Tibial nerve (tissue), 4 donors: ENCODE data around the gene PARP12. TPM values are rescaled to one million over a fixed set of nuclear protein-coding genes. Genes with fewer than 3 reads are reported as not detected.

Experiments
- DNase-seq, 2 donors: peaks; one replicate each; pipeline ENCODE4 v3.0.0-alpha.2; 2019; ENCODE audit warnings: low spot score in 2 of 2
- H3K27ac ChIP-seq, 4 donors: fragments of 200-600 bp; sonication (generic) in 3 of 4; one replicate each; pipeline ENCODE4 v1.5.1; 2017 to 2019; ENCODE audit warnings: mild to moderate bottlenecking in 1 of 4
- H3K27me3 ChIP-seq, 2 donors: fragments of 200-600 bp; sonication (generic) in 1 of 2; one replicate each; pipeline versions ENCODE4 v1.5.1 to v1.6.0; 2017 to 2019
- H3K36me3 ChIP-seq, 3 donors: fragments of 200-600 bp; sonication (generic); one replicate each; pipeline ENCODE4 v1.5.1; 2018 to 2019
- H3K4me1 ChIP-seq, 4 donors: fragments of 200-600 bp; sonication (generic) in 3 of 4; one replicate each; pipeline ENCODE4 v1.5.1; 2017 to 2019
- H3K4me3 ChIP-seq, 4 donors: fragments of 200-600 bp; sonication (generic) in 3 of 4; one replicate each; pipeline ENCODE4 v1.5.1; 2017 to 2019; ENCODE audit warnings: mild to moderate bottlenecking in 1 of 4, moderate library complexity in 1 of 4
- H3K9me3 ChIP-seq, 4 donors: fragments of 200-600 bp; sonication (generic) in 3 of 4; one replicate each; pipeline ENCODE4 v1.5.1; 2017 to 2019
- EP300 ChIP-seq, 2 donors: sonication (generic); formaldehyde crosslinking; IDR thresholded peaks; one replicate each; pipeline ENCODE4 v1.6.1; 2017; ENCODE audit warnings: antibody characterized with exemption in 2 of 2, mild to moderate bottlenecking in 1 of 2
- POLR2A ChIP-seq, 2 donors: fragments of 450-650 bp; IDR thresholded peaks; one replicate each; pipeline ENCODE4 v1.6.1; 2017; ENCODE audit warnings: antibody characterized with exemption in 2 of 2, mild to moderate bottlenecking in 2 of 2, moderate library complexity in 2 of 2
- WGBS, 2 donors: methylation state at CpG; one replicate each; pipeline ENCODE4 v1.1.5; 2018; 5-methylcytosine and 5-hydroxymethylcytosine counted together
- total RNA-seq, 4 donors: library from RNA; depleted of rRNA; stranded (reverse); fragments of >200 nt; gene quantifications; one replicate each; pipeline ENCODE4 v1.1.0, GENCODE V29; 2016
- TF ChIP-seq, protein P1 (sequence below), 5 experiments: fragments of 200-600 bp in 3 of 5; fragments of 450-650 bp in 2 of 5; sonication (generic) in 3 of 5; IDR thresholded peaks; one replicate each; pipeline ENCODE4 v1.5.1; 2016 to 2019; ENCODE audit warnings: antibody characterized with exemption in 5 of 5, mild to moderate bottlenecking in 3 of 5, moderate library complexity in 2 of 5

PARP12 gene
- total RNA-seq, 4 donors from 2014 or later, result 40.0 to 54.2 (median 44.2) TPM

DNA sequence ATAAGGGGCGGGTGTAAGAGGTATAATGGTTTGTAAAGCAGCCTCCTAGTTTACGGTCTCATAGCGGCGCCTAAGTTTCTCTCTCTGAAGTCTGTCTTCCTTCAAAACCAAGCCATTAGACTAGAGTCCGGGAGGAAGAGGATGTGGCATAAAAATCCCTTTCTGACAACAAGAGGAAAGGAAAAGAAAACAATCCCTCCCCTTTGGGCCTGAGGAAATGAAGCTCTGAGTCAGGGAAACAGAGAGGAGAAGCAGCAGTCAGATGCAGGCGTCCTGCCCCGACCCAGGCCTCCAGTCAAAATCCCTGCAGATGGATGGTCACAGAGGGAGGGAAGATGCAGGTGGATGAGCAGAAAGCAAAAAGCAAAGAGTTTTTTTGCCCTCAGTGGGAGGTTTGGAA lies 23.7 kb downstream of the PARP12 start:
- TF ChIP-seq POLR2A (IDR thresholded peaks at IDR 0.05) (no peak), EP300 (IDR thresholded peaks at IDR 0.05) (no peak)
- TF ChIP-seq, protein P1, sequence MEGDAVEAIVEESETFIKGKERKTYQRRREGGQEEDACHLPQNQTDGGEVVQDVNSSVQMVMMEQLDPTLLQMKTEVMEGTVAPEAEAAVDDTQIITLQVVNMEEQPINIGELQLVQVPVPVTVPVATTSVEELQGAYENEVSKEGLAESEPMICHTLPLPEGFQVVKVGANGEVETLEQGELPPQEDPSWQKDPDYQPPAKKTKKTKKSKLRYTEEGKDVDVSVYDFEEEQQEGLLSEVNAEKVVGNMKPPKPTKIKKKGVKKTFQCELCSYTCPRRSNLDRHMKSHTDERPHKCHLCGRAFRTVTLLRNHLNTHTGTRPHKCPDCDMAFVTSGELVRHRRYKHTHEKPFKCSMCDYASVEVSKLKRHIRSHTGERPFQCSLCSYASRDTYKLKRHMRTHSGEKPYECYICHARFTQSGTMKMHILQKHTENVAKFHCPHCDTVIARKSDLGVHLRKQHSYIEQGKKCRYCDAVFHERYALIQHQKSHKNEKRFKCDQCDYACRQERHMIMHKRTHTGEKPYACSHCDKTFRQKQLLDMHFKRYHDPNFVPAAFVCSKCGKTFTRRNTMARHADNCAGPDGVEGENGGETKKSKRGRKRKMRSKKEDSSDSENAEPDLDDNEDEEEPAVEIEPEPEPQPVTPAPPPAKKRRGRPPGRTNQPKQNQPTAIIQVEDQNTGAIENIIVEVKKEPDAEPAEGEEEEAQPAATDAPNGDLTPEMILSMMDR (IDR thresholded peaks at IDR 0.05), result no peak
- H3K4me3 ChIP-seq, result no peak overlapping the region
- WGBS, 2 donors, result 51 to 54% methylated on average over 7 of the region's 7 CpGs
- peaks cover 0 to 7% (median 2%) of the 10 kb centered on the region in 4 donors for H3K4me1 ChIP-seq
- H3K9me3 ChIP-seq, result no peaks in the 10 kb centered on the region
- H3K27ac ChIP-seq, result no peak overlapping the region
- H3K27me3 ChIP-seq, result no peaks in the 10 kb centered on the region
- H3K36me3 ChIP-seq, result peaks cover 0 to 86% (median 0%) of the 10 kb centered on the region in 3 donors
- no peak for DNase-seq

DNA sequence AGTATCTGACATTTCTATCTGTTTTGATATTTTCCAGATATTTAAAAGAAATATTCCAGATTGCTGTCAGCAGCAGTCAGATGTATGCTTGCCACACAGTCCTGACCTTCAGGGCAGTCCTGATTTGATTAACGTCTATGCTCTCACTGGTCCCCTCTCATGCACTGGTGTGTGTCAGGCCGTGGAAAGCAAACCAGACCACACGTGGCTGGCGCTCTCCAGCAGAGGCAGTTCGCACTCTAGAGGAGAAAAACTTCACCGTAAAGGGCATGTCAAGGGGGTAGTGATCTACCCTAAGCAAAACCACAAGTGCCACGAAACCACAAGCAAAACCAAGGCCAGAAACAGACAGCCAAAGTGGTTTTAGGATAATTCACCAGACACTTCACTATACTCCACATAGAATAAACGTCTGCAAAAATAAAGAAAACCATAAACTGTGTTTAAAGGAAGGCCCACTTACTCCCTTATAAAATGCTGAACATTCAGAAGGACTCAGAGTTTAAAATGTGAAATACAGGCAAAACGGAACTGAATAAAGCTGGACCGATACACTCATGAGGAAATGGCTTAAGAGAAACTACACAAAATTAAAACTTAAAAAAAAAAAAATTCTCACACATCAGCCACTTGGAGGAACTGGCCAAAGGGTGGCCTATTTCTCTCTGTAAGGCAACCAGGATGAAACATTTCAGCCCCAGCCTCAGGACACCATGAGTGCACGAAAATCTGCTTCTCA lies 26.4 kb downstream of the PARP12 start:
- Histone ChIP-seq H3K36me3 (peaks cover 0 to 85% (median 0%) of the 10 kb centered on the region in 3 donors), H3K4me3 (no peak overlapping the region), H3K27me3 (no peaks in the 10 kb centered on the region), H3K9me3 (no peaks in the 10 kb centered on the region), H3K27ac (no peak overlapping the region), H3K4me1 (peaks cover 0 to 9% (median 2%) of the 10 kb centered on the region in 4 donors)
- no peak for DNase-seq
- 71 to 74% methylated on average over 11 of the region's 11 CpGs for WGBS, 2 donors
- no peak for TF ChIP-seq EP300 (IDR thresholded peaks at IDR 0.05)
- TF ChIP-seq, protein P1 (IDR thresholded peaks at IDR 0.05), result no peak
- TF ChIP-seq POLR2A (IDR thresholded peaks at IDR 0.05), result no peak

DNA sequence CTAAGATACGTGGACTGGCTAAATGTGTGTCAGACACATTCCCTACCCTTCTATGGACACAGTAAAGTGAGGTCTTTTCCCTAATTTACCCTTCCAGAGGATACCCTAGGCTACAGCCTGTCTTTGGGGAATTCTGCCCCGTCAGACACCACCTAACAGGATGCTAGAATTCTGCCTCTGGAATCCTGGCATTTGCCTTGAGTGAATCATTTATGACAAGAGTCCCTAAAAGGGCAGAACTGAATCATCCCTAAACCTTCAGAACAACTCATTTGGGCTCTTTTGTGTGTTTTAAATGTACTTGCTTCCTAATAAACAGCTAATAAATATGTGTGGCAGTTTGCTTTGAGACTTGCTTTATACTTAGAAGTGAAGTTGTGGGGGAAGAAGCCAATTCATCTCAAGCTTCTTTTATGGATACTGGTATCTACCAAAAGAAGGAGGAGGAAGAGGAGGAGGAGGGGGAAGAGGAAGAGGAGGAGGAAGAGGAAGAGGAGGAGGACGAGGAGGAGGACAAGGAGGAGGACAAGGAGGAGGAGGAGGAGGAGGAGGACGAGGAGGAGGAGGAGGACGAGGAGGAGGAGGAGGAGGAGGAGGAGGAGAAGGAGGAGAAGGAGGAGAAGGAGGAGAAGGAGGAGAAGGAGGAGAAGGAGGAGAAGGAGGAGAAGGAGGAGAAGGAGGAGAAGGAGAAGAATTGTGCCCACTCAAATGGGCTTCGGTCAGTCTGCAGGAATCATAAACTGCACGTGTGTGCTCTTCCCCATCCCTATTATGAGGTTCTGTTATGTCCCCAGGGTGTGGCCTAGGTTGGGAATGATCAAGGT lies 27.1 kb downstream of the PARP12 start:
- Histone ChIP-seq H3K4me3 (no peak overlapping the region), H3K27me3 (no peaks in the 10 kb centered on the region), H3K9me3 (no peaks in the 10 kb centered on the region), H3K36me3 (peaks cover 0 to 85% (median 0%) of the 10 kb centered on the region in 3 donors), H3K4me1 (peaks cover 0 to 12% (median 2%) of the 10 kb centered on the region in 4 donors), H3K27ac (no peak overlapping the region)
- TF ChIP-seq POLR2A (IDR thresholded peaks at IDR 0.05) (no peak), EP300 (IDR thresholded peaks at IDR 0.05) (no peak)
- TF ChIP-seq, protein P1 (IDR thresholded peaks at IDR 0.05), result no peak
- WGBS, 2 donors, result 64 to 72% methylated on average over 6 to 7 of the region's 7 CpGs
- no peak for DNase-seq

DNA sequence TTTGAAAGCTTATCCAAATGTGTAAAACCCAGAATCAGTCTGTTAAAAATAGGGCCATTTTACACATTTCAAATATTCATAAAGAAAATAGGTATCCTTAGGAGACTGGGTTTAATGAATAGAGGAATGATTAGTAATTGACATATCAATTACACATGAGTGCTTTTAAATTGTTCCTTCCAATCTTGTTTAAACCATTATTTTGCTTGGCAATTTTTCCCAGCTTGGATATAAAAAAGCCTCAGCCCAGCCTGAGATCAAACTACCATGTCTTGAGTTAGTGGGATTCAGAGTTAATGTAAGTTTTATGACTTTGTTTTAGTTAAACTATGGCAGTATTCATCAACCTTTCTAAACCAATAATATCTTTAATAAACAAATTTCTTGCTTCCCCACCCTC lies 28.3 kb downstream of the PARP12 start:
- Histone ChIP-seq H3K27me3 (no peaks in the 10 kb centered on the region), H3K27ac (no peak overlapping the region), H3K4me3 (no peak overlapping the region), H3K9me3 (no peaks in the 10 kb centered on the region), H3K36me3 (peaks cover 0 to 84% (median 0%) of the 10 kb centered on the region in 3 donors), H3K4me1 (peaks cover 0 to 12% (median 2%) of the 10 kb centered on the region in 4 donors)
- DNase-seq, result no peak
- TF ChIP-seq POLR2A (IDR thresholded peaks at IDR 0.05) (no peak), EP300 (IDR thresholded peaks at IDR 0.05) (no peak)
- TF ChIP-seq, protein P1 (IDR thresholded peaks at IDR 0.05), result no peak
